OCI-LY1 (cell line): ENCODE measurements around the gene TMEM60.

ENCODE experiments used
- H2AFZ ChIP-seq: fragments of 200-600 bp; sonication (generic), shearing (Covaris generic); 2 replicates; pipeline ENCODE4 v1.6.0; 2014; ENCODE audit warnings: antibody characterized with exemption, mild to moderate bottlenecking, low read length
- H3F3A ChIP-seq: fragments of 200-600 bp; sonication (generic), shearing (Covaris generic); 2 replicates; pipeline ENCODE4 v1.6.0; 2014; ENCODE audit warnings: mild to moderate bottlenecking, antibody characterized with exemption, low read length, moderate library complexity; ENCODE audit not compliant: insufficient read depth
- H3K27ac ChIP-seq: fragments of 200-600 bp; sonication (generic); 2 replicates; pipeline ENCODE4 v1.5.1; 2014; ENCODE audit warnings: low read length, mixed run types, mild to moderate bottlenecking, low read depth; ENCODE audit not compliant: poor library complexity, severe bottlenecking
- H3K27me3 ChIP-seq: fragments of 200-600 bp; sonication (generic); 2 replicates; pipeline ENCODE4 v1.6.0; 2014; ENCODE audit warnings: antibody characterized with exemption, mild to moderate bottlenecking, low read length, moderate library complexity; ENCODE audit not compliant: insufficient read depth
- H3K36me3 ChIP-seq: fragments of 200-600 bp; sonication (generic); 2 replicates; pipeline ENCODE4 v1.6.1; 2014; ENCODE audit warnings: mild to moderate bottlenecking, antibody characterized with exemption, low read length, moderate library complexity, mixed read lengths; ENCODE audit not compliant: insufficient read depth
- H3K4me1 ChIP-seq: fragments of 200-600 bp; sonication (generic); 2 replicates; pipeline ENCODE4 v1.5.1; 2014; ENCODE audit warnings: mild to moderate bottlenecking, low read length, moderate library complexity; ENCODE audit not compliant: insufficient read depth, severe bottlenecking
- H3K4me2 ChIP-seq: fragments of 200-600 bp; sonication (generic), shearing (Covaris generic); 2 replicates; pipeline ENCODE4 v1.6.1; 2014; ENCODE audit warnings: low read length
- H3K4me3 ChIP-seq: fragments of 200-600 bp; sonication (generic); 2 replicates; pipeline ENCODE4 v1.5.1; 2014; ENCODE audit warnings: low read length, low read depth, mild to moderate bottlenecking, mixed read lengths; ENCODE audit not compliant: poor library complexity, severe bottlenecking
- H3K79me2 ChIP-seq: fragments of 200-600 bp; shearing (Covaris generic); 2 replicates; pipeline ENCODE4 v1.6.1; 2016; ENCODE audit warnings: mixed run types, low read length, mixed read lengths; ENCODE audit not compliant: insufficient read depth
- H3K9ac ChIP-seq: fragments of 200-600 bp; sonication (generic), shearing (Covaris generic); 2 replicates; pipeline ENCODE4 v1.6.1; 2014; ENCODE audit warnings: mild to moderate bottlenecking, low read length, mixed read lengths
- H3K9me2 ChIP-seq: fragments of 200-600 bp; sonication (generic), shearing (Covaris generic); 2 replicates; pipeline ENCODE4 v1.6.1; 2014; ENCODE audit warnings: low read depth, mild to moderate bottlenecking, low read length, mixed read lengths
- H3K9me3 ChIP-seq: fragments of 200-600 bp; shearing (Covaris generic); 2 replicates; pipeline ENCODE4 v1.6.1; 2014; ENCODE audit warnings: low read length, mixed read lengths
- H4K20me1 ChIP-seq: fragments of 200-600 bp; sonication (generic), shearing (Covaris generic); 2 replicates; pipeline ENCODE4 v1.6.0; 2016; ENCODE audit warnings: mild to moderate bottlenecking, low read length; ENCODE audit not compliant: insufficient read depth
- CTCF ChIP-seq: fragments of 200-600 bp; sonication (generic), shearing (Covaris generic); IDR thresholded peaks from 2 replicates; pipeline ENCODE4 v1.5.1; 2017; ENCODE audit warnings: mild to moderate bottlenecking, antibody characterized with exemption, low read length, moderate library complexity, mixed read lengths
- EZH2 ChIP-seq: fragments of 200-600 bp; sonication (generic), shearing (Covaris generic); IDR thresholded peaks from 2 replicates; pipeline ENCODE4 v1.8.0; 2017; ENCODE audit warnings: borderline replicate concordance, mixed run types, mild to moderate bottlenecking, antibody characterized with exemption, low read length, moderate library complexity, mixed read lengths

Gene TMEM60

GRCh38 chr7:77783545-77783944, 14.7 kb downstream of the TMEM60 start:
- Histone ChIP-seq H3K4me1 (no peaks in the 10 kb centered on the region), H2AFZ (no peak overlapping the region), H3K4me2 (no peak overlapping the region), H3K27ac (no peak overlapping the region), H3K9ac (no peak overlapping the region), H4K20me1 (no peaks in the 10 kb centered on the region), H3K9me3 (0 out of 2 replicates have a peak, but pooled peaks cover 10% of the 10 kb centered on the region), H3K9me2 (no peaks in the 10 kb centered on the region), H3K79me2 (no peaks in the 10 kb centered on the region), H3K36me3 (peaks cover 78% of the 10 kb centered on the region), H3F3A (no peaks in the 10 kb centered on the region), H3K4me3 (no peak overlapping the region), H3K27me3 (no peaks in the 10 kb centered on the region)
- TF ChIP-seq EZH2 (no peak), CTCF (no peak)

- TF ChIP-seq CTCF (no peak), EZH2 (no peak)
Observed at GRCh38 chr7:77783111-77783510, 15.1 kb downstream of the TMEM60 start.

GRCh38 chr7:77782383-77782782, 15.9 kb downstream of the TMEM60 start:
- no peak overlapping the region for H3K9ac ChIP-seq
- no peaks in the 10 kb centered on the region for H3F3A ChIP-seq
- no peaks in the 10 kb centered on the region for H3K4me1 ChIP-seq
- H3K27me3 ChIP-seq = no peaks in the 10 kb centered on the region
- no peaks in the 10 kb centered on the region for H4K20me1 ChIP-seq
- H3K9me2 ChIP-seq = no peaks in the 10 kb centered on the region
- no peak for TF ChIP-seq CTCF
- TF ChIP-seq EZH2 = no peak
- peaks cover 89% of the 10 kb centered on the region for H3K36me3 ChIP-seq
- 0 out of 2 replicates have a peak, but pooled peaks cover 10% of the 10 kb centered on the region for H3K9me3 ChIP-seq
- no peak overlapping the region for H3K4me3 ChIP-seq
- no peaks in the 10 kb centered on the region for H3K79me2 ChIP-seq
- H2AFZ ChIP-seq = no peak overlapping the region
- H3K27ac ChIP-seq = no peak overlapping the region
- no peak overlapping the region for H3K4me2 ChIP-seq

More at GRCh38 chr7:77783111-77783510, 15.1 kb downstream of the TMEM60 start:
- no peaks in the 10 kb centered on the region for H3F3A ChIP-seq
- no peak overlapping the region for H3K4me2 ChIP-seq
- peaks cover 82% of the 10 kb centered on the region for H3K36me3 ChIP-seq
- no peaks in the 10 kb centered on the region for H3K79me2 ChIP-seq
- H3K27me3 ChIP-seq = no peaks in the 10 kb centered on the region
- no peaks in the 10 kb centered on the region for H4K20me1 ChIP-seq
- no peaks in the 10 kb centered on the region for H3K4me1 ChIP-seq
- H3K9me3 ChIP-seq = 0 out of 2 replicates have a peak, but pooled peaks cover 10% of the 10 kb centered on the region
- H3K4me3 ChIP-seq = no peak overlapping the region
- H3K9ac ChIP-seq = no peak overlapping the region
- H3K9me2 ChIP-seq = no peaks in the 10 kb centered on the region
- no peak overlapping the region for H3K27ac ChIP-seq
- H2AFZ ChIP-seq = no peak overlapping the region
